ENCODE data around the gene CCDC183.
"Not testable (repeated sequence)": the region's sequence is repeated elsewhere in the genome, so short reads cannot be mapped to it uniquely, and the experiment has no call there.

GRCh38 chr9:136786983-136787382, 9.2 kb upstream of the CCDC183 start:
- not testable (repeated sequence) for TF ChIP-seq CTCF, POLR2A (IDR thresholded peaks at IDR 0.05)

All from body of pancreas (tissue), 4 donors.